Parathyroid adenoma (tissue), 2 donors: ENCODE measurements around the gene DSCAM.

Experiments
- H2AFZ ChIP-seq: fragments of 300-600 bp; sonication (generic); one replicate; pipeline ENCODE4 v1.7.0; 2017; ENCODE audit warnings: antibody characterized with exemption, mild to moderate bottlenecking
- H3K27ac ChIP-seq: fragments of 300-600 bp; sonication (generic); one replicate; pipeline ENCODE4 v1.7.0; 2017
- H3K27me3 ChIP-seq: fragments of 300-600 bp; sonication (generic); one replicate; pipeline ENCODE4 v1.7.0; 2017; ENCODE audit warnings: low read length; ENCODE audit not compliant: control insufficient read depth, insufficient read depth
- H3K36me3 ChIP-seq: fragments of 300-600 bp; sonication (generic); one replicate; pipeline ENCODE4 v1.7.0; 2017; ENCODE audit warnings: low read length; ENCODE audit not compliant: control insufficient read depth, insufficient read depth
- H3K4me1 ChIP-seq: fragments of 300-600 bp; sonication (generic); one replicate; pipeline ENCODE4 v1.7.0; 2017; ENCODE audit warnings: control low read depth
- H3K4me2 ChIP-seq: fragments of 300-600 bp; sonication (generic); one replicate; pipeline ENCODE4 v1.7.0; 2017; ENCODE audit warnings: low read length
- H3K4me3 ChIP-seq: fragments of 300-600 bp; sonication (generic); one replicate; pipeline ENCODE4 v1.7.0; 2017; ENCODE audit warnings: low read depth, low read length
- H3K79me2 ChIP-seq: fragments of 300-600 bp; sonication (generic); one replicate; pipeline ENCODE4 v1.7.0; 2017; ENCODE audit warnings: control low read depth
- H3K9ac ChIP-seq: fragments of 300-600 bp; sonication (generic); one replicate; pipeline ENCODE4 v1.7.0; 2017; ENCODE audit warnings: mild to moderate bottlenecking
- H3K9me3 ChIP-seq: fragments of 300-600 bp; sonication (generic); one replicate; pipeline ENCODE4 v1.7.0; 2017; ENCODE audit warnings: low read length; ENCODE audit not compliant: control insufficient read depth
- TF ChIP-seq, protein P1 (sequence below): fragments of 300-600 bp; sonication (generic); IDR thresholded peaks from one replicate; pipeline ENCODE4 v1.7.0; 2017; ENCODE audit warnings: antibody characterized with exemption, mild to moderate bottlenecking
- donor health status: primary hyperparathyroidism.

Gene DSCAM

DNA sequence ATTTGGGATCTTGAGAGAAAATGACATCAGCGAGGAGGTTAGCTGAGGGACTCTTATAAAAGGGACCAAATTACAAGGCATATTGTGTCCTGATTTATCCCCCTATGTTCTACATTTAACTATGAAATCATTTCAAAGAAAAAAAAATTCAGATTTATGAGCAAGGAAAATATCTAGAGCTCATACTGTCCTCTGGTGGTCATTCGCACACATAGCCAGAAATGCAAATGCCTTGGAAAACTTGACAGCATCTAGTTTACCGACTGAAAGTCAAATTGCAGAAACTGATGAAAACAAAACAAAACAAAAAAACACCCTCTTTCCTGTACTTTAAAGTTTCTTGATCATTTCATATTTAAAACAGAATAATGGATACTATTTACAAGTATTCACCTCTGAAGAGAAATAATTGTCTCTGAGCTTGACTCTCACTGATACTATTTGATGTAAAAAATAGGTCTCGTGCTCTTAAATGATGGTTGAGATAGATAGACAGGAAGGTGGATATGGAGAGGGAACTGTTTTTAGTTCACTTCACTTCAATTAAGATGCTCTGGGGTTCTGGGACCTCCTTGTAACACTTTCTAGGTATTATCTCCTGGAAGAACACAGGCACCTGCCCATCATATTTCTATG, 725.9 kb downstream of the DSCAM start:
- Histone ChIP-seq H3K9ac (no peak overlapping the region), H3K36me3 (no peaks in the 10 kb centered on the region), H3K4me3 (no peak overlapping the region), H2AFZ (no peak overlapping the region), H3K27ac (no peak overlapping the region), H3K79me2 (no peaks in the 10 kb centered on the region), H3K4me2 (no peak overlapping the region), H3K9me3 (no peaks in the 10 kb centered on the region), H3K27me3 (no peaks in the 10 kb centered on the region), H3K4me1 (no peaks in the 10 kb centered on the region)
- TF ChIP-seq, protein P1, sequence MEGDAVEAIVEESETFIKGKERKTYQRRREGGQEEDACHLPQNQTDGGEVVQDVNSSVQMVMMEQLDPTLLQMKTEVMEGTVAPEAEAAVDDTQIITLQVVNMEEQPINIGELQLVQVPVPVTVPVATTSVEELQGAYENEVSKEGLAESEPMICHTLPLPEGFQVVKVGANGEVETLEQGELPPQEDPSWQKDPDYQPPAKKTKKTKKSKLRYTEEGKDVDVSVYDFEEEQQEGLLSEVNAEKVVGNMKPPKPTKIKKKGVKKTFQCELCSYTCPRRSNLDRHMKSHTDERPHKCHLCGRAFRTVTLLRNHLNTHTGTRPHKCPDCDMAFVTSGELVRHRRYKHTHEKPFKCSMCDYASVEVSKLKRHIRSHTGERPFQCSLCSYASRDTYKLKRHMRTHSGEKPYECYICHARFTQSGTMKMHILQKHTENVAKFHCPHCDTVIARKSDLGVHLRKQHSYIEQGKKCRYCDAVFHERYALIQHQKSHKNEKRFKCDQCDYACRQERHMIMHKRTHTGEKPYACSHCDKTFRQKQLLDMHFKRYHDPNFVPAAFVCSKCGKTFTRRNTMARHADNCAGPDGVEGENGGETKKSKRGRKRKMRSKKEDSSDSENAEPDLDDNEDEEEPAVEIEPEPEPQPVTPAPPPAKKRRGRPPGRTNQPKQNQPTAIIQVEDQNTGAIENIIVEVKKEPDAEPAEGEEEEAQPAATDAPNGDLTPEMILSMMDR: peak; percentile 61

DNA sequence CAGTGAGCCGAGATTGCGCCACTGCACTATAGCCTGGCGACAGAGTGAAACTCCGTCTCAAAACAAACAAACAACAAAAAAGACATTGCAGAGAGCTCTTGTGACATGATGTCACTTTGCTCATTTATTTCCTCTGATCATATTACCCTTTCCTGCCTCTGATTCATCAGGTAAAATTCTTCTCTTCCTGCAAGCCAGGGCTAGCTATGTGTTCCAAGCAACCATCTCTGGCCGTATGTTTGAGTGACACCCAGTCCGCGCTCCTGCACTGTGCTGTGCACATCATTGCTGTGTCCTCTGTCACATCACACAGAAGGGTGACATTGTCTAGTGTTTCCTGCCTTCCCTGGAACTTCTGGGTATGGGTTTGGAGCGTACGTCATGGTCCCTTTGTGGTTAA, 728.4 kb downstream of the DSCAM start:
- Histone ChIP-seq H3K9ac (no peak overlapping the region), H3K4me2 (no peak overlapping the region), H3K27ac (no peak overlapping the region), H3K36me3 (no peaks in the 10 kb centered on the region), H3K27me3 (no peaks in the 10 kb centered on the region), H3K4me3 (no peak overlapping the region), H3K79me2 (no peaks in the 10 kb centered on the region), H3K4me1 (no peaks in the 10 kb centered on the region), H2AFZ (no peak overlapping the region), H3K9me3 (no peaks in the 10 kb centered on the region)
- TF ChIP-seq, protein P1: no peak

DNA sequence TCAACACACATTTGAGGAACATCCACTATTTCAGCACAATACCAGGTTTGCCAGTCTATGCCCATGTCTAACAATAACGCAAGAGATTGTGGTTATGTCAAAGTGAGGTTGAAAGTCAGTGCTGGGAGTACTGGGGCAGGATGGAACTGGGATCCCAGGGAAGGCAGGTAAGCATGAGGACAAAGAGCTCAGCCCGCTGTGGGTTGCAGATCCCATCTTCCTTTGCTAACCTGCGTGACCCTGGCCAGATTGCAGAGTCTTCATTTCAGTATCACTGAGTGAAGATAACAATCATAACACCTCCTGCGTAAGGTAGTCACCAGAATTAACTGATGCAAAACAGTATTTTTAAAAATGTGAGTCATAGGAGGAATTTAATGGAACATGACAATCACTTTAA, 729.7 kb downstream of the DSCAM start:
- H3K4me1 ChIP-seq: no peaks in the 10 kb centered on the region
- no peaks in the 10 kb centered on the region for H3K9me3 ChIP-seq
- TF ChIP-seq, protein P1: no peak
- no peak overlapping the region for H3K4me3 ChIP-seq
- H3K36me3 ChIP-seq: no peaks in the 10 kb centered on the region
- H2AFZ ChIP-seq: no peak overlapping the region
- no peaks in the 10 kb centered on the region for H3K27me3 ChIP-seq
- no peak overlapping the region for H3K4me2 ChIP-seq
- H3K79me2 ChIP-seq: no peaks in the 10 kb centered on the region
- H3K9ac ChIP-seq: no peak overlapping the region
- H3K27ac ChIP-seq: no peak overlapping the region

DNA sequence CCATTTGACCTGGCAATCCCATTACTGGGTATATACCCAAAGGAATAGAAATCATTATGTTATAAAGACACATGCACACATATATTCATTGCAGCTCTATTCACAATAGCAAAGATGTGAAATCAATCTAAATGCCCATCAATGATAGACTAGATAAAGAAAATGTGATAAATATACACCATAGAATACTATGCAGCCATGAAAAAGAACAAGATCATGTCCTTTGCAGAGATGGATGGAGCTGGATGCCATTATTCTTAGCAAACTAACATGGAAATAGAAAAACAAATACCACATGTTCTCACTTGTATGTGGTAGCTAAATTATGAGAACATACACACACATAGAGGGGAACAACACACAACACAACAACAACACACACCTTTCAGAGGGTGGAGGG, 731.2 kb downstream of the DSCAM start:
- Histone ChIP-seq H3K36me3 (no peaks in the 10 kb centered on the region), H3K9ac (no peak overlapping the region), H3K27ac (no peak overlapping the region), H3K4me1 (no peaks in the 10 kb centered on the region), H3K4me3 (no peak overlapping the region), H3K4me2 (no peak overlapping the region), H2AFZ (no peak overlapping the region), H3K9me3 (no peaks in the 10 kb centered on the region), H3K79me2 (no peaks in the 10 kb centered on the region), H3K27me3 (no peaks in the 10 kb centered on the region)
- TF ChIP-seq, protein P1: no peak

DNA sequence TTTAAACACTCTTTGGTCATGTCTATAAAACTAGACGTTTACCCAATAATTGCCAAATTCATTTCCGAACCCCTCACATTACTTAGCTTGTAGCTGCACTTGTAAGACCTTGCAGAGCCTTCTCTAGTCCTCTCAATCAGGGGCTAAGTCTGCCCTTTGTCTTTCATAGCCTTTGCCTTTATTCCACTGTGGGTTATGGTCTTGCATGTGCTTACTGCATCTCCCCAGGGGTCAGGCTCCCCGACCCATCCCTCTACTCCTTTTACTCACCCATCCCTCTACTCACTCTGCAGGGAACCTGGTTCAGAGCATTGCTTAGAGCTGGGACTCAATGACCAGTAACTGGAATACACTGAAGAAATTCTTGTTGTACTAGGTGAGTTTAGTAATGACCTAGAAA, 744.3 kb downstream of the DSCAM start:
- no peaks in the 10 kb centered on the region for H3K36me3 ChIP-seq
- H3K9me3 ChIP-seq: no peaks in the 10 kb centered on the region
- no peak overlapping the region for H3K27ac ChIP-seq
- no peak overlapping the region for H2AFZ ChIP-seq
- no peak overlapping the region for H3K4me2 ChIP-seq
- no peaks in the 10 kb centered on the region for H3K27me3 ChIP-seq
- H3K79me2 ChIP-seq: no peaks in the 10 kb centered on the region
- H3K4me1 ChIP-seq: no peaks in the 10 kb centered on the region
- no peak overlapping the region for H3K9ac ChIP-seq
- TF ChIP-seq, protein P1: no peak
- H3K4me3 ChIP-seq: no peak overlapping the region
